ENCODE data around the gene IFI27L2. TPM values are rescaled to one million over a fixed set of nuclear protein-coding genes. Genes with fewer than 3 reads are reported as not detected.
"Not testable (repeated sequence)": the region's sequence is repeated elsewhere in the genome, so short reads cannot be mapped to it uniquely, and the experiment has no call there.

IFI27L2 gene
- total RNA-seq, 1 donor from 2014 or later = 28.2 TPM

- Mint-ChIP-seq H3K4me3 (no peak overlapping the region), H3K27me3 (peaks cover 44% of the 10 kb centered on the region), H3K36me3 (no peaks in the 10 kb centered on the region), H3K9me3 (no peaks in the 10 kb centered on the region), H3K27ac (no peak overlapping the region), H3K4me1 (ENCODE audit: unreplicated experiment) (peaks cover 10% of the 10 kb centered on the region)
- DNase-seq (ENCODE audit: extremely low spot score, unreplicated experiment) = no peak
- TF ChIP-seq, protein P1, sequence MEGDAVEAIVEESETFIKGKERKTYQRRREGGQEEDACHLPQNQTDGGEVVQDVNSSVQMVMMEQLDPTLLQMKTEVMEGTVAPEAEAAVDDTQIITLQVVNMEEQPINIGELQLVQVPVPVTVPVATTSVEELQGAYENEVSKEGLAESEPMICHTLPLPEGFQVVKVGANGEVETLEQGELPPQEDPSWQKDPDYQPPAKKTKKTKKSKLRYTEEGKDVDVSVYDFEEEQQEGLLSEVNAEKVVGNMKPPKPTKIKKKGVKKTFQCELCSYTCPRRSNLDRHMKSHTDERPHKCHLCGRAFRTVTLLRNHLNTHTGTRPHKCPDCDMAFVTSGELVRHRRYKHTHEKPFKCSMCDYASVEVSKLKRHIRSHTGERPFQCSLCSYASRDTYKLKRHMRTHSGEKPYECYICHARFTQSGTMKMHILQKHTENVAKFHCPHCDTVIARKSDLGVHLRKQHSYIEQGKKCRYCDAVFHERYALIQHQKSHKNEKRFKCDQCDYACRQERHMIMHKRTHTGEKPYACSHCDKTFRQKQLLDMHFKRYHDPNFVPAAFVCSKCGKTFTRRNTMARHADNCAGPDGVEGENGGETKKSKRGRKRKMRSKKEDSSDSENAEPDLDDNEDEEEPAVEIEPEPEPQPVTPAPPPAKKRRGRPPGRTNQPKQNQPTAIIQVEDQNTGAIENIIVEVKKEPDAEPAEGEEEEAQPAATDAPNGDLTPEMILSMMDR (conservative IDR thresholded peaks at IDR 0.05) = no peak
Observed at GRCh38 chr14:94161981-94162380, 32.6 kb upstream of the IFI27L2 start.

GRCh38 chr14:94161058-94161457 lies 31.7 kb upstream of the IFI27L2 start:
- H3K36me3 Mint-ChIP-seq = no peaks in the 10 kb centered on the region
- no peak overlapping the region for H3K27ac Mint-ChIP-seq
- H3K27me3 Mint-ChIP-seq = peaks cover 38% of the 10 kb centered on the region
- peaks cover 11% of the 10 kb centered on the region for H3K4me1 Mint-ChIP-seq (ENCODE audit: unreplicated experiment)
- H3K9me3 Mint-ChIP-seq = no peaks in the 10 kb centered on the region
- no peak overlapping the region for H3K4me3 Mint-ChIP-seq
- TF ChIP-seq, protein P1 (conservative IDR thresholded peaks at IDR 0.05) = no peak
- DNase-seq (ENCODE audit: extremely low spot score, unreplicated experiment) = no peak

GRCh38 chr14:94158239-94158883 lies 29.0 kb upstream of the IFI27L2 start:
- Mint-ChIP-seq H3K4me3 (no peak overlapping the region), H3K27me3 (peaks cover 24% of the 10 kb centered on the region), H3K4me1 (ENCODE audit: unreplicated experiment) (peaks cover 4% of the 10 kb centered on the region), H3K9me3 (no peaks in the 10 kb centered on the region), H3K36me3 (no peaks in the 10 kb centered on the region), H3K27ac (no peak overlapping the region)
- TF ChIP-seq, protein P1 (conservative IDR thresholded peaks at IDR 0.05) = no peak
- no peak for DNase-seq (ENCODE audit: extremely low spot score, unreplicated experiment)

DNA sequence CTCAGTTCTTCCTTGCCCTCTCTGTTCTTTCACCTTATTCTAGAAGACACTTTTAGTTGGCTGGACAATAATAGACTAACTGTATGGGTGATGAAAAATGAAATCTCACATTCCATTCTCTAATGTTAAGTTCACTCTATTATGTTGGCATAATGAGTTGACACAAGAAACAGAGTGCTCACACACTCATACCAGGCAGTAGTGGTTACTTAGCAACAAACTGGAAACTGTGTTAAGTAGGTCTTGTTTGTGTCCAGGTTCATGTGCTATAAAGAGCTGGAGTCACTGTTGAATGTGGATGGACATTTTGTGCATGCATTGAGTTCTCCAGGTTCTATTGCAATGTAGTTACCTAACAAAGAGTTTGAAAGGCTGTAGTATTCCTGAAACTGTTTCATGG lies 27.8 kb upstream of the IFI27L2 start:
- Mint-ChIP-seq H3K27me3 (peaks cover 24% of the 10 kb centered on the region), H3K36me3 (no peaks in the 10 kb centered on the region), H3K4me1 (ENCODE audit: unreplicated experiment) (peaks cover 4% of the 10 kb centered on the region), H3K4me3 (no peak overlapping the region), H3K9me3 (no peaks in the 10 kb centered on the region), H3K27ac (no peak overlapping the region)
- no peak for DNase-seq (ENCODE audit: extremely low spot score, unreplicated experiment)
- TF ChIP-seq, protein P1 (conservative IDR thresholded peaks at IDR 0.05) = no peak

- H3K27me3 Mint-ChIP-seq = peaks cover 21% of the 10 kb centered on the region
- not testable (repeated sequence) for H3K4me1 Mint-ChIP-seq (ENCODE audit: unreplicated experiment); H3K4me3 Mint-ChIP-seq; H3K9me3 Mint-ChIP-seq; H3K36me3 Mint-ChIP-seq; H3K27ac Mint-ChIP-seq; DNase-seq (ENCODE audit: extremely low spot score, unreplicated experiment)
Observed at GRCh38 chr14:94156143-94156542, 26.7 kb upstream of the IFI27L2 start.

DNA sequence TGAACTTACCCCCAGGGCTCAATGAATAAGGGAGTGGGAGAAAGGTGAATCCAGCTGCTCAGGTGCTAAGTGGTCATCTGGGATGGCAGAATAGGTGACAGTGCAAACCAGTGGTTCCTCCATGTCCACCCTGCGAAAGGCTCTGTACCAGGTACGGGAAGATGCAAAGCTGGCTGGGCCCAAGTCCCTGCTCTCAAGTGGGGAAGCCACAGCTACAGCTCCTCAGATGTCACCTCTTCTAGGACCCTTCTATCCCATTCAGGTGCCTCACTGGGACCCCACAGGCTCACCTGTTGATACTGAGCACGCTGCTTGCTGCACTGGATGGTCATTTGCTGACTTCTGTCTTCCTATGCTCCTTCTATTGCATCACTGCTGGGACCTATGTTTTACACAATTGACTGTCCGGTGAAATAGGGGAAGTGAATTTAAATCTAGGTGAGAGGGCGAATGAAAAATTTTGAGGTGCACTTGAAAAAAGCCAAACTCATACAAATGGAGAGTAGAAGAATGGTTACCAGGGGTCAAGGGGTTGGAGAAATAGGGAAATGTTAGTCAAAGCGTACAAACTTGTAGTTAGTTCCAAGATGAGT lies 24.4 kb upstream of the IFI27L2 start:
- Mint-ChIP-seq H3K4me3 (no peak overlapping the region), H3K27ac (no peak overlapping the region), H3K4me1 (ENCODE audit: unreplicated experiment) (peaks cover 4% of the 10 kb centered on the region), H3K36me3 (no peaks in the 10 kb centered on the region), H3K27me3 (peaks cover 30% of the 10 kb centered on the region), H3K9me3 (no peaks in the 10 kb centered on the region)
- TF ChIP-seq, protein P1 (conservative IDR thresholded peaks at IDR 0.05) = no peak
- DNase-seq (ENCODE audit: extremely low spot score, unreplicated experiment) = no peak
